MCF 10A (cell line): ENCODE measurements around the gene SFI1. TPM values are rescaled to one million over a fixed set of nuclear protein-coding genes. Genes with fewer than 3 reads are reported as not detected.

Experiments
- BruUV-seq: library from RNA; stranded (reverse); fragments of 400-500 nt; replicated peaks from 2 replicates; lab custom pipeline; 2021; lab: Mats Ljungman, UMichigan
- CTCF ChIA-PET: fragments of 300-600 bp; sonication (Branson Sonifier 250); formaldehyde crosslinking; extraction: SDS; loops from one replicate; lab custom pipeline; 2021; ENCODE audit warnings: antibody characterized with exemption, inconsistent platforms; lab: Yijun Ruan, JAX
- POLR2A ChIA-PET: fragments of 300-600, 350-650 bp; sonication (Branson Sonifier 250); formaldehyde crosslinking; extraction: SDS; loops from one replicate; lab custom pipeline; 2020; ENCODE audit warnings: antibody characterized with exemption, inconsistent platforms; lab: Yijun Ruan, JAX
- DNase-seq: peaks from one replicate; pipeline ENCODE4 v3.0.0-alpha.2; 2018; ENCODE audit not compliant: unreplicated experiment
- H3K27ac Mint-ChIP-seq: one replicate; pipeline ENCODE4 v1.8.0; 2022; ENCODE audit warnings: mild to moderate bottlenecking, low read depth, mixed read lengths; ENCODE audit not compliant: unreplicated experiment
- H3K27me3 Mint-ChIP-seq: one replicate; pipeline ENCODE4 v1.8.0; 2022; ENCODE audit warnings: mixed read lengths; ENCODE audit not compliant: insufficient read depth, unreplicated experiment
- H3K36me3 Mint-ChIP-seq: one replicate; pipeline ENCODE4 v1.8.0; 2022; ENCODE audit warnings: mild to moderate bottlenecking, moderate library complexity, mixed read lengths; ENCODE audit not compliant: insufficient read depth, unreplicated experiment
- H3K4me1 Mint-ChIP-seq: one replicate; pipeline ENCODE4 v1.8.0; 2022; ENCODE audit warnings: mixed read lengths; ENCODE audit not compliant: insufficient read depth, unreplicated experiment
- H3K4me3 Mint-ChIP-seq: one replicate; pipeline ENCODE4 v1.8.0; 2022; ENCODE audit warnings: mild to moderate bottlenecking, moderate library complexity, mixed read lengths; ENCODE audit not compliant: unreplicated experiment
- H3K9me3 Mint-ChIP-seq: one replicate; pipeline ENCODE4 v1.8.0; 2022; ENCODE audit warnings: mixed read lengths; ENCODE audit not compliant: unreplicated experiment
- CTCF ChIP-seq: fragments of 200-600 bp; IDR thresholded peaks from one replicate; pipeline ENCODE4 v1.8.0; 2022; ENCODE audit warnings: antibody characterized with exemption, mild to moderate bottlenecking; ENCODE audit not compliant: unreplicated experiment
- intact Hi-C: fragments of 100-400 bp; cut with micrococcal nuclease; formaldehyde crosslinking; loops from 2 replicates; pipeline ENCODE4 v1.14.1; 2022
- total RNA-seq: library from RNA; stranded (reverse); gene quantifications from 2 replicates; pipeline ENCODE4 v1.2.3, GENCODE V29; 2022

SFI1 gene
- total RNA-seq, 1 experiment from 2014 or later, result 36.2 TPM

- intact Hi-C loops, result no loop called here
- Mint-ChIP-seq H3K4me1 (no peaks in the 10 kb centered on the region), H3K9me3 (no peaks in the 10 kb centered on the region), H3K4me3 (no peak overlapping the region), H3K27me3 (no peaks in the 10 kb centered on the region), H3K27ac (no peak overlapping the region), H3K36me3 (peaks cover 41% of the 10 kb centered on the region)
- BruUV-seq, result no TSS peak
- no peak for DNase-seq
- TF ChIP-seq CTCF, result no peak
- ChIA-PET CTCF (interaction anchor here (2.2 kb wide), 1 partner anchor 19 kb away, joined by 11 read pairs; no protein-coding TSS in a partner anchor), POLR2A (no interaction called here)
These were observed 118.6 kb downstream of the SFI1 start for GRCh38 chr22:31614781-31615490.

- no peak for TF ChIP-seq CTCF
- H3K27ac Mint-ChIP-seq, result no peak overlapping the region
- intact Hi-C loops, result no loop called here
- H3K36me3 Mint-ChIP-seq, result peaks cover 47% of the 10 kb centered on the region
- H3K4me1 Mint-ChIP-seq, result no peaks in the 10 kb centered on the region
- BruUV-seq, result no TSS peak
- no peaks in the 10 kb centered on the region for H3K27me3 Mint-ChIP-seq
- ChIA-PET POLR2A (no interaction called here), CTCF (no interaction called here)
- DNase-seq, result no peak
- H3K4me3 Mint-ChIP-seq, result no peak overlapping the region
- H3K9me3 Mint-ChIP-seq, result no peaks in the 10 kb centered on the region
These were observed 119.1 kb downstream of the SFI1 start for GRCh38 chr22:31615491-31615860.

GRCh38 chr22:31615940-31616314 lies 119.6 kb downstream of the SFI1 start:
- no peaks in the 10 kb centered on the region for H3K27me3 Mint-ChIP-seq
- BruUV-seq, result no TSS peak
- no peak overlapping the region for H3K27ac Mint-ChIP-seq
- intact Hi-C loops, result no loop called here
- no peak for TF ChIP-seq CTCF
- H3K36me3 Mint-ChIP-seq, result peaks cover 51% of the 10 kb centered on the region
- POLR2A ChIA-PET, result interaction anchor here (0.9 to 1.3 kb wide), 3 partner anchors 12 to 46 kb away, joined by 3 to 6 read pairs (median 4); partner anchors contain the start of gene PISD
- H3K9me3 Mint-ChIP-seq, result no peaks in the 10 kb centered on the region
- H3K4me3 Mint-ChIP-seq, result no peak overlapping the region
- CTCF ChIA-PET, result interaction anchor here (0.6 to 1.0 kb wide), 2 partner anchors 9 to 650 kb away, joined by 3 to 4 read pairs; no protein-coding TSS in a partner anchor
- no peak for DNase-seq
- H3K4me1 Mint-ChIP-seq, result no peaks in the 10 kb centered on the region

- intact Hi-C loops, result no loop called here
- POLR2A ChIA-PET, result interaction anchor here (0.6 to 1.3 kb wide), 5 partner anchors 9 to 59 kb away, joined by 3 to 6 read pairs (median 3); partner anchors contain the start of gene PISD
- H3K27ac Mint-ChIP-seq, result no peak overlapping the region
- CTCF ChIA-PET, result interaction anchor here (0.6 to 1.0 kb wide), 3 partner anchors 9 to 649 kb away, joined by 3 to 4 read pairs (median 4); no protein-coding TSS in a partner anchor
- BruUV-seq, result no TSS peak
- H3K9me3 Mint-ChIP-seq, result no peaks in the 10 kb centered on the region
- TF ChIP-seq CTCF, result no peak
- no peaks in the 10 kb centered on the region for H3K27me3 Mint-ChIP-seq
- H3K4me1 Mint-ChIP-seq, result no peaks in the 10 kb centered on the region
- DNase-seq, result no peak
- H3K36me3 Mint-ChIP-seq, result peaks cover 56% of the 10 kb centered on the region
- H3K4me3 Mint-ChIP-seq, result no peak overlapping the region
These were observed 120.1 kb downstream of the SFI1 start for GRCh38 chr22:31616315-31616980.
